NCI-H1436 (cell line): ENCODE measurements around the gene TSSK1B.
"Not testable (repeated sequence)": the region's sequence is repeated elsewhere in the genome, so short reads cannot be mapped to it uniquely, and the experiment has no call there.

Experiments
- DNase-seq: peaks from one replicate; lab custom pipeline; 2025; lab: John Stamatoyannopoulos, UW

Gene TSSK1B, protein sequence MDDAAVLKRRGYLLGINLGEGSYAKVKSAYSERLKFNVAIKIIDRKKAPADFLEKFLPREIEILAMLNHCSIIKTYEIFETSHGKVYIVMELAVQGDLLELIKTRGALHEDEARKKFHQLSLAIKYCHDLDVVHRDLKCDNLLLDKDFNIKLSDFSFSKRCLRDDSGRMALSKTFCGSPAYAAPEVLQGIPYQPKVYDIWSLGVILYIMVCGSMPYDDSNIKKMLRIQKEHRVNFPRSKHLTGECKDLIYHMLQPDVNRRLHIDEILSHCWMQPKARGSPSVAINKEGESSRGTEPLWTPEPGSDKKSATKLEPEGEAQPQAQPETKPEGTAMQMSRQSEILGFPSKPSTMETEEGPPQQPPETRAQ

GRCh38 chr5:113434889-113435288 lies at the start of gene TSSK1B:
TSSK1B (minus strand) TSS chr5:113434989; CDS start chr5:113434839, 150 bp downstream.
- no peak for DNase-seq

GRCh38 chr5:113480243-113480642 lies 45.5 kb upstream of the TSSK1B start:
- no peak for DNase-seq

DNA sequence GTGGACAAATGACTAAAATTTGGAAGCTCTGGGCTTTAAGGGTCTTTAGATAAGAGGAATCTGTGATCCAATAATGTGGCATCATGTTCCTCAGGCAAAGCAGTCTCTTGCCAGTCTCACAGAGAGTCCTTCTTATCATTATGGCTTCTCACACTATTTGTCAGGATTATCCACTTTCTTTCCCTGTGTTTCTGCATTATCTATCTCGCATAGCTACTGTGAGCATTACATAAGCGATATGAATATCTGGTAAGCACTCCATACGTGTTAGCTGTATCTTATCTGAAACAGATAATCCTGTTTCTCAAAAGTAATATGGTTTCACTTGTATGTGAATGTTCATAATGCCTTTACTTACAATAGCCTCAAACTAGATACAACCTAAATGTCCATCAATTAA lies 43.9 kb upstream of the TSSK1B start:
- DNase-seq: no peak

DNA sequence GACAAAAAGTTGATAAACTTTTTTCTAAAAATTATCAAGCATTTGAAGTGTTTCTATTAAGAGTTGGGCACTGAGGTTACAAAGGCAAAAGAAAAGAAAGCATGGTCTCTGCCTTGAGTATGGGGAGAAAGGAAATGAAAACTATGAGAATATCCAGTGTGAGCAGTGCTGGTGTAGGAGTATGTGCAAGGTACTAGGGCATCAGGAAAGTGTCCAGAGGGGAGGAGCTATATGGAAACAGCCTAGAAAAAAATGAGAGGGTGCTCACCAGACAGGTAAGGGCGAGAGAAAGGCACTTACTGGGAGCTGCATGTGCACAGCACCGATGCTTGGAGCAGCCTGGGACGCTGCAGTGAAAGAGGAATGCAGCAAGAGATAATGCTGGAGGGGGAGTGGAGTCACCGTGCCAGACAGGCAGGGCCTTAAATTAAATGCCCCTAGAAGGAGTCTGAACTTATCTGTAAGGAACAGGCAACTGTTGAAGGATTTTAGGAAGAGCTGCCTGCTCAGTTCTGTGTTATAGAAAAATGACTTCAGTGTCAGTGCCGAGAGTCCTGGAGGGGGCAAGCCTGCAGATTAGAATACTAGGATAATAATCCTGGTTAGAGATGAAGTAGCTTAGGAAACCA lies 39.4 kb upstream of the TSSK1B start:
- no peak for DNase-seq

DNA sequence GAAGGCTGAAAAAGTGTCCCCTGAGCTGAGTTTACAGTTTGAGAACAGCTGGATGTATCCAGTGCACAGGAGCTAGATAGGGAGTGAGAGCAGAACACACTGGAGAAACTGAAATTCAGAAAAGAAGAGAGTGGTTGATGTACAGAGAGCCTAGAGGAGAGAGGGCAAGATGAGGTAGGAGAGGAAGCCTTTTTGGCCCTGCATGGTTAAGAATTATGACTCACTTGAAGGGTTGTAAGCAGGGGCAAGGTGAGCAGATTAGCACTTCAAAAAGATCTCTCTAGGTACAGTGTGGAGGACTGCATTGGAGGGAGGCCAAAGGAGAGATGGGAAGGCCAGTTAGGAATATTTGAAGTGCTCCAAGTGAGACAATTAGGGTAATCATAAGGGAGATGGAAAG lies 28.2 kb upstream of the TSSK1B start:
- DNase-seq: no peak

DNA sequence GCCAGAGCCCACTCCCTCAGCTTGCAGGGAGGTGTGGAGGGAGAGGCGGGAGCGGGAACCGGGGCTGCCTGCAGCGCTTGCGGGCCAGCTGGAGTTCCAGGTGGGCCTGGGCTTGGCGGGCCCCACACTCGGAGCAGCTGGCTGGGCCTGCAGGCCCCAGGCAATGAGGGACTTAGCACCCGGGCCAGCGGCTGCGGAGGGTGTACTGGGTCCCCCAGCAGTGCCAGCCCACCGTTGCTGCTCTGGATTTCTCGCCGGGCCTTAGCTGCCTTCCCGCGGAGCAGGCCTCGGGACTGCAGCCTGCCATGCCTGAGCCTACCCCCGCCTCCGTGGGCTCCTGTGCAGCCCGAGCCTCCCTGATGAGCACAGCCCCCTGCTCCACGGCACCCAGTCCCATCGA lies 22.3 kb upstream of the TSSK1B start:
- not testable (repeated sequence) for DNase-seq

GRCh38 chr5:113452941-113453340 lies 18.2 kb upstream of the TSSK1B start:
- no peak for DNase-seq

- no peak for DNase-seq
These were observed 17.0 kb upstream of the TSSK1B start for GRCh38 chr5:113451797-113452196.

GRCh38 chr5:113450929-113451328 lies 16.1 kb upstream of the TSSK1B start:
- DNase-seq: no peak

GRCh38 chr5:113450462-113450861 lies 15.7 kb upstream of the TSSK1B start:
- no peak for DNase-seq

GRCh38 chr5:113448252-113448651 lies 13.5 kb upstream of the TSSK1B start:
- DNase-seq: no peak

DNA sequence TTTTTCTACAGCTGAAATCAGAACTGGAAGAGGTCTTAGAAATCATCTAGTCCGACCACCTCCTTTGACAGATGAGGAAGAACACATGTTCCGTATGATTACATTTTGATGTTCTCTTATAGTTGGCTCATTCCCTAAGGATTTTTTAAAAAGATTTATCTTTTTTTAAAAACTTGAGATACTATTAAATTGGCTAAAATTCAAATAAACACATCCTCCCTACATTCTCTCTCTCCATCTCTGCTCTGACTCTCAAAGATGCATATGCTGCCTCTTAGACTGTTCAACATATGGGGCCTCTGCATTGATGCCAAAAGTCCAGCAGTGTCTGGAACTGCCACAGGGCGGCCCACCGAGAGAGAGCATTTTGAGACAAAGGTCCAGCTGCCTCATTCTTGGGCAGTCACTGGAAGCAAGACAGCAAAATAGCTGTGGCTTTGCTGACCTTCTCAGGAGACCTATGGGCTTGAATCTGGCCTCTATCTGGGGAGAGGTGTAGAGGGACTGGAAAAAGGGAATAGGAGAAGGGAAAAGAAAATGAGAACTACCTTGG lies 12.8 kb upstream of the TSSK1B start:
- no peak for DNase-seq

DNA sequence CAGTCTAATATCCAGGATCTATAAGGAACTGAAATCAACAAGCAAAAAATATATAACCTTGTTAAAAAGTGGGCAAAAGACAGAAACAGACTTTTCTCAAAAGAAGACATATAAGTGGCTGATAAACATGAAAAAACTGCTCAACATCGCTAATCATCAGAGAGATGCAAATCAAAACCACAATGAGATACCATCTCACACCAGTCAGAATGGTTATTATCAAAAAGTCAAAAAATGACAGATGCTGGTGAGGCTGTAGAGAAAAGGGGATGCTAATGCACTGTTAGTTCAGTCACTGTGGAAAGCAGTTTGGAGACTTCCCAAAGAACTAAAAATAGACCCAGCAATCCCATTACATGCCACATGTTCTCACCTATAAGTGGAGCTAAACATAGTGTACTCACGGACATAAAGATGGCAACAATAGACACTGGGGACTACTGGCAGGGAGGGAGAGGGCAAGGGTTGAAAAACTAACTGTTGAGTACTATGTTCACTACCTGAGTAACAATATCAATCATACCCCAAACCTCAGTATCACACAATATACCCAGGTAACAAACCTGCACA lies 11.7 kb upstream of the TSSK1B start:
- DNase-seq: no peak

GRCh38 chr5:113437111-113437510 lies 2.3 kb upstream of the TSSK1B start:
- DNase-seq: no peak

- no peak for DNase-seq
These were observed 786 bp upstream of the TSSK1B start for GRCh38 chr5:113435575-113435974.

GRCh38 chr5:113433862-113434612 lies 752 bp downstream of the TSSK1B start:
- no peak for DNase-seq

DNA sequence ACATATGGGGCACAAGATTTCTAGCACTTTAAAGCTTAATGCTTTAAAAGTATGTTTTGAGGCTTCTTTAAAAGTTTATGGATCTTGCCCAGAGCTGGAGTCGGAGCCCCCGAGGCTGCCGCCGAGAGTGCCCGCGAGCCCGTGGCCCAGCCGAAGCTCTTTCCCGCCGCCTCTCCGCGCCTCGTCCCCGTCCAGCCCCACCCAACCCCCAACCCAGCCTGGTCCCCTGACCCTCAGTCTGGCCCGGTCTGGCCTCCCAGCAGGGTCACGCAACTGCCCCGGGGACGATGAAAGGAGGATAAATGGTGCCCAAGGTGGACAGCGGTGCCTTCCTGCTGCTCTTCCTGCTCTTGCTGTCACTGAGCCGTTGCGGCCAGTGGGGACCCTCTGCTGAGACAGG lies 1.7 kb downstream of the TSSK1B start:
- DNase-seq: no peak

DNA sequence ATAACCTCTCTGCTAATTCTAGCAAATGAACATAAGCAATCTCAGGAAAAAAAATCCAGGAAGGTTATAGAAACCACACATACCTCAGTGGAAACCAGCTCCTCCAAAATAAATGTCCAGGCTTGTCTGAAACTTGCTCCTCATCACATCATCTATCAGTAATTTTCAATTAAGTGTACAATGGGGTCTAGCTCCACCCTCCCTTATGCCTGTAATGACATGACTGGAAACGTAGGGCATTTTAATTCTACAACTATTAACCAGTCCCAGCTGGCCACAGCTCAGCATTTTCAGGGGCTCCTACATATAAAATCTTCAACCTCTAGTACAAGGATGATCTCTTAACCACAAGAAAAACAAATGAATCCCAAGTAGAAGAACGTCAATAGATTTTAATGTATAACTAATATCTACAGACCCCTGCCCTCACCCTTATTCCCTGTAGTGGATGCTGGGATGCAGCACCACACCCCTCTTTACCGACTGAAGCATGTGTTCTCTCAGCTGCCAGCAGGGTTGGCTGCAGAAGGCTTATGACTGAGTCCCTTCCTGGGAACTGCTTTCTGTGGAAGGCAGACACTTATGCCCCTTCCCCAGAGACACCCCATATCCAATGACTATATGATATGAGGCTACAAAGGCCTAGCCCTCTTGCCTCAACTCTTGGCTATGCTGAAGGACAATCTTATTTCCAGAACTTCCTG lies 6.8 kb downstream of the TSSK1B start:
- DNase-seq: no peak

DNA sequence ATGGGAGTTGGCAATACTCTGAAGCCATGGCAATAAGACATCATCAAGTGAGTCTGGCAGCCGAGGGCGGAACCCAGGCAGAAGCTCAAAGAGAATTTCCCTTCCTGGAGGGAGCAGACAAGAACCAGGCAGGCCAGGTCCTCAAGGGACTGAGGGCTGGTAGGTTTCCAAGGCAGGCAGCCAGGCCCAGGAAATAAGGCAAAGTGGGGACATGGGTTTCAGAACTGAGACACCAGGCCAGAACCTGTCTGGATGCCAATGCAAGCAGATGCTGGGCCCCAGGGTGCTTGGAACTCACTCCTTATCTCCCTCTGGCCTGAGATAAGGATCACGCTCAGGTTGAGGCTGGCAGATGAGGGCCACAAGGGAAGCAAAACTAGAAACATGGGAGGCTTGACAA lies 8.9 kb downstream of the TSSK1B start:
- no peak for DNase-seq

DNA sequence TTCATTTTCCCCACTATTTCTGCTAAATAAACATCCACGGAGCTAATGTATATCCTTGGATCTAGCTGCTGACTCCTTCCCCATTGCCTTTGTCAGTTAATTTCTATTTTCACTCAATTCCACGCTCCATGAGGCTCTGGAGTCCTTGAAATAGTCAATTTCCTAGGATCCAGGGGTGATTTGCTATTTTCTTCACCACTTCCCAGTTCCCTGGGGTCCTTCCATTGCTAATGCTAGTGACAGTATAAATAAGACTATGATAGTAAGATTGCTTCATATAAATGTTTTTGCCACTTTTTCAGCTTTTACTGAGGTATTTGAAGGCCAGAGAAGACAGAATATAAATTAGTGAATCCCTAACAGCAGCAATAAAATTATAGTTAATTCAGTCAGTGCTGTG lies 13.1 kb downstream of the TSSK1B start:
- no peak for DNase-seq

- no peak for DNase-seq
These were observed 29.3 kb downstream of the TSSK1B start for GRCh38 chr5:113405530-113405929.

GRCh38 chr5:113404269-113404668 lies 30.5 kb downstream of the TSSK1B start:
- DNase-seq: no peak
